ENCODE data around the gene MCF2L.

GRCh38 chr13:113022745-113023574 is 53.9 kb downstream of the MCF2L start:
- TF ChIP-seq RAD21 (conservative IDR thresholded peaks at IDR 0.05) (no peak), EZH2 (IDR thresholded peaks at IDR 0.05; ENCODE audit: borderline replicate concordance, insufficient read depth, low read length, poor library complexity, severe bottlenecking) (no peak), CTCF (IDR thresholded peaks at IDR 0.05; ENCODE audit: poor library complexity, severe bottlenecking) (no peak)

All from neural cell (in vitro differentiated cells).